Activated T-cell treated with anti-CD3 and anti-CD28 coated beads for 1 hour (primary cell): ENCODE measurements around the gene KBTBD3.

Experiments
- DNase-seq: peaks from one replicate; pipeline ENCODE4 v3.0.0-alpha.2; 2020; ENCODE audit warnings: low read depth

KBTBD3 gene, protein sequence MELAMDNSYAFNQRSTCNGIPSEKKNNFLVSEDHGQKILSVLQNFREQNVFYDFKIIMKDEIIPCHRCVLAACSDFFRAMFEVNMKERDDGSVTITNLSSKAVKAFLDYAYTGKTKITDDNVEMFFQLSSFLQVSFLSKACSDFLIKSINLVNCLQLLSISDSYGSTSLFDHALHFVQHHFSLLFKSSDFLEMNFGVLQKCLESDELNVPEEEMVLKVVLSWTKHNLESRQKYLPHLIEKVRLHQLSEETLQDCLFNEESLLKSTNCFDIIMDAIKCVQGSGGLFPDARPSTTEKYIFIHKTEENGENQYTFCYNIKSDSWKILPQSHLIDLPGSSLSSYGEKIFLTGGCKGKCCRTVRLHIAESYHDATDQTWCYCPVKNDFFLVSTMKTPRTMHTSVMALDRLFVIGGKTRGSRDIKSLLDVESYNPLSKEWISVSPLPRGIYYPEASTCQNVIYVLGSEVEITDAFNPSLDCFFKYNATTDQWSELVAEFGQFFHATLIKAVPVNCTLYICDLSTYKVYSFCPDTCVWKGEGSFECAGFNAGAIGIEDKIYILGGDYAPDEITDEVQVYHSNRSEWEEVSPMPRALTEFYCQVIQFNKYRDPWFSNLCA

DNA sequence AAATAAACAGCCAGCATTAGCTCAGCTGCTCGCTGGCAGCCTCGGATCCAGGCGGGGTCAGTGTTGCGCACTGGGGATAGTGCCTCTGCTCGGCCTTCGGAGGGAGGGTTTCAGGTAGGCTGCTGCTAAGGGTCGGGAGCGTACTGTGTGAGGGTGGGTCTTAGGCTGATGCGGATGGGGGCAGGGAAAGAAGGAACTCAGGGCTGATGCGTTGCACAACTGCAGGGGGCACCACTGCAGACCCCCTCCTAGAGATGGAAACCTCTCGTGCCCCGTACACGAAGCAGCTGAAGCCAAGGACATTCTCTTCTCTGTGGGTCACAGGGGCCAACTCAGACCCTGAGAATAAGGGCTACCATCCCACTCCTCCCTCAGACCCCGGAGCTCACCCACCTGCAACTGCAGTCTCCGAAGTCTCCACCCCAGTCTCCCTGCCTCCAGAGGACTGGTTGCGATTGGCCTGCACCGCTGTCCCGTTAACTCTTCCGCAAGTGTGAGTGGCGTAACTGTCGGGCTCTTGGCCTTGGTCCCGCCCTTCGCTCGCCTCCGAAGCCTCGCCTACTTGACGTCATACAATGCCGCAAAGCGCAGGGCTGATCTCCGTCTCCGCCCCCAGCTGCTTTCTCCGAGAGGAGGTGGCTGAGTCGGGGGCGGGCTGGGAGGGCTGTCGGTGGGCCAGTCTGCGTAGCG, at the start of gene KBTBD3:
KBTBD3 (minus strand) TSS at position 429 of the 690 bp plus-strand sequence. CDS start 18,250 bp downstream, outside the sequence.
- DNase-seq: peak; percentile 94

DNA sequence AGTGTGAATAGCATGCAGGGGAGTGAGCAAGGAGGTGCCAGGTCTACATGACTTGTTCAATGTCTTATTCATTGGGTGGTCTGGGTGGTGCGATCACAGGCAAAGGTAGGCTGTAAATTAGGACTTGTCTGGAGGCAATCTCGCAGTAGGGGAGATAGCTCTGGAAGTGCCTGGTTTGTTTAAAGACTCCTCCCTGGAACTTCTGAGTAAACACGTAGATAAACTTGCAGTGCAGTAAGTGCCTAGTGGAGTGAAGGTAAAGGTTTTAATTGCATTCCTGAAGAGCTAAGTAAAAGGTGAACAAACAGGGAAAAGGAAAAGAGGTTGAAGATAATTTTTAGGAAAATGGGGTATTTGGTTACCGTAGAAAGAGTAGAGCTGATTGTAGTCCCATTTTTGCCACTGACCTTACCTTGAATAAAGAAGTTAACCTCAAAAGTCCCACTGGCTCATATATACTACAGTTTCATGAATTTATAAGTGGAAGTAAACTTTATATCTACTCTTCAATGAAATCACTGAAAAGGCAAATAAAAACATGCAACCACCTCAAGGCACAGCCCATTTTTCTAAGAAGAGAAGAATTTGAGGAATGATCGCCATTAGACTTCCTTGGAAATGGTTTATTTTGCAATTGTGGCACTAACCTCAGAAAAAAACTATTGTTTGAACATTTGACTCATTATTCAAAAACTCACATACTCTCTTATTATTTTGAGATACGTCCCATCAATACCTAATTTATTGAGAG, 44.6 kb upstream of the KBTBD3 start:
- no peak for DNase-seq

DNA sequence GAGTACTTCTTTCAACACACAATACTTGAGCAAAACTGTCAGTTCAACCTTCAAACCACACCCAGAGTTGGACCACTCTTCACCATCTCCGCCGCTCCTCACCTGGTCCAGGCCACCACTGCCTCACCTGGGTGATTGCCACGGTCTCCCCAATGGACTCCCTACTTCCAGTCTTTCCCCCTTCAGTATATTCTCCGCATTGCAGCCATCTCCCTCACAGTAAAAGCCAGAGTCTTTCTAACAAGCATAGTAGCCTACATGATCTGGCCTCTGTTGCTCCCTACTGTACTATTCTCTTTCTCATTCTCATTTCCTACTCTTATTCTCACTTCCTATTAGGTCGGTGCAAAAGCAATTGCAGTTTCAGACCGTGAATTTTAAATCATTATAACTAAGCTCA, 28.8 kb upstream of the KBTBD3 start:
- no peak for DNase-seq

DNA sequence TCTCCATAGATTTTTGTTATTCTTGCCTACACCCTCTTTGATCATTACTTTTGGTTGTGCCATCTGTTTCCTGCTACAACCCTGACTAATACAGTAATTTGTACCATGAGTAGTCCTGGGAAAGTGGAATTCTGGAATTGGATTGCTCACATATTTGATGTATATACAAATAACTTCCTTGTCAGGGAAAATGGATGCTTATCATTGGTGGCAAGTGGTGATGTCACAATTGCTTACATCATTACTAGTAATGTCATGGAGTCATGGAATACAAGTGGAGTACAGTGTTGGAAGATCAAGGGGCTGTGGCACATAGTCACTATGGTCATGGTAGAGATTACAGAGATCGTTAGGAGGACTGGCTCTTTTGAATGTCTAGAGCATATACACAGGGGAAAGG, 24.7 kb upstream of the KBTBD3 start:
- no peak for DNase-seq

DNA sequence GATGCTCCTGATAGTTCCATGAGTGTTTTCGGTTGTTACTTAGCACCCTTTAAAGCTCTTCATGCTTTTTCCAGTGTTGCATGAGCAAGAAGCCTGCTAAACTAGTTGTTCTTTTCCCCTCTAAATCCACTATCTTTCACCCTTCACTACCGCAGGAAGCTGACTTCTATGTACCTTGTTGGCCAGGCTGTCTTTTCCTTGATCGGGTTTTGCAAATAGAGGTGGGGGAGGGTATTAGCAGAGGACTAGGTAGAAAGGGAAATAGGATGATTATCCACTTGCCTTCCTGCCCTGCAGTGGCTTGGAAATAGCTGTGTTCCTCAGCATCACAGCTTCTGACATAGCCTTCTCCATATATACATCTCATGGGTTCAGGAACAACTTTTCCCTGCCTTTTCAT, 24.2 kb upstream of the KBTBD3 start:
- DNase-seq: no peak

DNA sequence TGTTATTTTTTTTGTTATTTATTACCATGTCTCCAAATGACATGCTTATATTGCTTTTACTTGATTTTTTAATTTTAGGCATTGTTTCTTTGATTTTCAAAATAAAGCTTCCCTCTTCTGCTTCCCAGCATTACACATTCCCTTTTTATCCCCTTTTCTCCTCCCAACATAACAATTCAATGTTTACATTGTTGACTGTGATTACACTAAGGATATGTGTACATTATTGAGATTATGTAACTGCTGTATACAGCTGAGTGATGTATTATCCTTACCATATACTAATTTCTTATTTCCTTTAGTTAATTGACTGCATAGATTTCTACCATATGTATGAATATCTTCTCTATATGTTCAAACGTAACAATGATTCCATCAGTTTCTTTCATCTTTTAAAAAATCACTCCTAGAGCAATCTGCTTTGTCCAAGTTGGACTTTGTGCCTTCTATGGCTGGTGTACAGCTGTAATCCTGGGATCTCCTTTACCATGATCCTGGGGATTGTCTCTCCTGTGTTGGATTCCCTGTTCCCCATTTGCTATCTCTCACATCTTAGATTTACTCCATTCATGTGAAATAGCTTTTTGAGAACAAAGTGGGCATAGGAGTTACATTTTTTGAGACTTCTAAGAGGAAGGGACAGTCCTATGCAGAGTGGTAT, 21.9 kb upstream of the KBTBD3 start:
- no peak for DNase-seq

DNA sequence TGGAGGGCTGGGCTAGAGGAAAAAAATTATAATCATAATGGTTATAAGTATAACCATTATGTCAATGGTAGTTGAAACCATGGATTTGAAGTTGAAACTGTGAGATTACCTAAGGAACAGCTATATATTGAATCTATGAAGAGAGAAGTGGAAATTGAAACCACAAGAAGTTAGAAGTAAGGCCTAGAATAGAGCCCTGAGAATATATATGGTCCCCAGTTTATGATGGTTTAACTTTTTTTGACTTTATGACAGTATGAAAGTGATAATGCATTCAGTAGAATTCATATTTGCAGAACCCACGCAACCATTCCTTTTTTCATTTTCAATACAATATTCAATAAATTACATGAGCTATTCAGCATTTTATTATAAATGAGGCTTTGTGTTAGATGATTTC, 15.3 kb upstream of the KBTBD3 start:
- DNase-seq: no peak

DNA sequence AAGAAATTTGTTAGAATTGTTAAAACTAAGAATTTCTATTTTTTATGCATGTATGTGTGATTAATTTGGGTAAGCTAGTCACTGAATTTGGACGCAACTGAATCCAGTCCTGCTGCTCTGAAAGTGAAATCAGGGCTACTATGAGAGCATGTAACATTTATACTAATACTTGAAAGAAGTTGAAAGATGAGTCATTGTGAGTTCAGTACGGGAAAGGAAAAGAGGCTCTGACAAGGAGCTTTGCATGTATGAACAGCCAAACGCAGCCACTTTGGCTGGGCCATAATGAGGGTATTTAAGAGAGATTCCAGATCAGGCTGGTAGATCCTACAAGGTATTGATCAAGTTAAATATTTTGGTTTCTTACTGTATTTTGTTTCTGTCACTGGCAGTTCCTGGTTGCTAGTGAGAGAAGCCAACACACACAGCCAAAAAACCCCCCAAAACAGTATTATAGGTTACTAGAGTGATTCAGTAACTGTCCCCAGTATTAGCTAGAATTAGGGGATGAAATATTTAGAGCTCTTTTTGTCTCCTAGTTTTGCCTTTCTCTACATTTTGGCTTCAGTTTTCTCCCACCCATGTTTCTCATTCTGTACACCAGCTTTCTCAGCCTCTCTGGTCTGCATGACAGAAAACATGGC, 14.5 kb upstream of the KBTBD3 start:
- DNase-seq: no peak

DNA sequence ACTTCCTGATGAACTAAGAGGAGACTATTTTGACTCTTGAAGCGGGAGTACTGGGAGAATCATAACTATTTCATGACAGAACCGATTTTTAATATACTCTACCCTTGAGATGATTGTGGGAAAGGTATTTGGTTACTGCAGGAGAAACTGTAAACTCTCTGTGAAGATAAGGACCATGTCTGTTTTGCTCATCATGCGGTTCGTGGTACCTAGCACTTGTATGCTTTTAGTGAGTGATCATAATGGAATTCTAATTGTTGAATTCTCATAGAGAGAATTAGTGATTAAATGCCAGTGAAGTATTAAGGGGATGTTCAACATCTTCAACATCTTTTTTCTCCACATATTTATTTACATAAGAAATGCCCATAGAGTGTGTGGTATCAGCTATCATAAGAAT, 11.7 kb upstream of the KBTBD3 start:
- no peak for DNase-seq

DNA sequence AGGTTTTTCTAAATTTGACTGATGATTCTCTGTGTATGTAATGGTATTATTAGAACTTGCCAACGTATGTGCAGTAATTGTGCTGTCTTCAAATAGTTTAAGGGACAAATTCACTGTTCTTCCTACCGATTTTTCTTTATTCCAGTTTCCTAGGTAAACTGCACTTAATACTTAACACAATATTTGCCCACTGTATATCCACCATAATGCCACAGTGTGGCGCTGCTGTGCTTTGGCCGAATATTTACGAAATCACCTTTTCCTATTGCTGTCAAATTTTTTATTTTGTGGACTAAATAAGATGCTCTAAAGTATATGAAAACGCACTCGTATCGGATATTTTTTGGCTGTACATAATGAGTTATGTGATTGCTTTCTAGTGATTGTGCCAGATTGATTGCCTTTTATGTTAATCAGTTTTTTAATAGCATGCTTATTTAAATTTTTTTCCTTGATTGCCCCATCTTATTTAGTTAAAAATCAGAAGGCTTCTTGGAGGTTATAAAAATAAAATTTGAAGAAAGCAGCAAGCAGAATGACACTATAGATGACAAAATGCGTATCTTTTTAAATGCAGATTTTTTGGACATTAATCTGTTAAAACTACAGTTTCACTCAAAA, 10.8 kb upstream of the KBTBD3 start:
- peak; percentile 25 for DNase-seq

DNA sequence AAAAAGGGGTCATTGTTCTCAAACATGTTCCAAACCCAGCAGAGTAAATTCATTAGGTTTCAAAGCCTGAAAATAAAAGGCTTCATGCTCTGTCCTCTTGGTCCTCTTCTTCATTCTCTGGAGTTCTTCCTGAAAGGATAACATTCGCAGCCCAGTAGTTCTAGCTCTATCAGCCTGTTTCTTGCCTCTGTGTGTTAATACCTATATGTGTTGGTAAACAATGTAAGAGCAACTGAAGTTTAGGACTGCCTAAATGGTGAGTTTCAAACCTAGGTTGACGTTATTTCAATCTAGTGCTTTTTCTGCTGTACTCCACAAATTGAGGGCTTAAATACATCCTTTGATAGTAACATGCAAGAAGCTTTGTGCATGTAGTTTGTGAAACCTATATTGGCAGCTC, 9.7 kb upstream of the KBTBD3 start:
- no peak for DNase-seq

DNA sequence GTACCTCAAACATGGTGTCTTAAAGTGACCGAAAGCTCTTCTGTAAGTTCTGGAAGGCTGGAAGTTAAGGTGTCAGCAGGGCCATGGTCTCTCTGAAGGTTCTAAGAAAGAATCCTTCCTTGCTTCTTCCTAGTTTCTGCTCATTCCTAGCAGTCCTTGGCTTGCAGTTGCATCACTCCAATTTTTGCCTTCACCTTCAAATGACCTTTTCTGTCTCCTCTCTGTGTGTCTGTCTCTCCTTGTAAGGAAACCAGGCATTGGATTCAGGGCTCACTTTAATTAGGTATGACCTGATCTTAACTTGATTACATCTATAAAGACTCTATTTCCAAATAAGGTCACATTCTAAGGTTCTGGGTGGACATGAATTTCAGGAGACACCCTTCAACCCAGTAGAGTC, 9.0 kb upstream of the KBTBD3 start:
- DNase-seq: no peak

DNA sequence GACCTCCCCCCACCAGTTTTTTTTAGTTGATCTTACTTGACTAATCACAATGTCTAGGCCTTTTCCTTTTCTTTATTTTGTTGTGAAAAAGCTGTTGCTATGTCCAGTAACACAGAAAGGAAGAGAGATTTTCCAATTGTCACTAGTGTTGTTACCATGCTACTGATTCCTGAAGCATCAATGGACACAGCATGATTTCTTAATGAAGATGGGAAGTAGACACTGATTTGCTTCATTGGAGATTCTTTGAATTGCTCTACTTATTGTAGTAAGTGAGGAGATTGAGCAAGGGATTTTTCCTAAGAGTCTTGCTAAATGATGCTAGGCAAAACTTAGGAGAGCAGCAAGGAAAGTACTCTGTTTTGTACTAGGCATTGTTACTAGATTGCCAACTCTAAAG, 4.9 kb upstream of the KBTBD3 start:
- no peak for DNase-seq

DNA sequence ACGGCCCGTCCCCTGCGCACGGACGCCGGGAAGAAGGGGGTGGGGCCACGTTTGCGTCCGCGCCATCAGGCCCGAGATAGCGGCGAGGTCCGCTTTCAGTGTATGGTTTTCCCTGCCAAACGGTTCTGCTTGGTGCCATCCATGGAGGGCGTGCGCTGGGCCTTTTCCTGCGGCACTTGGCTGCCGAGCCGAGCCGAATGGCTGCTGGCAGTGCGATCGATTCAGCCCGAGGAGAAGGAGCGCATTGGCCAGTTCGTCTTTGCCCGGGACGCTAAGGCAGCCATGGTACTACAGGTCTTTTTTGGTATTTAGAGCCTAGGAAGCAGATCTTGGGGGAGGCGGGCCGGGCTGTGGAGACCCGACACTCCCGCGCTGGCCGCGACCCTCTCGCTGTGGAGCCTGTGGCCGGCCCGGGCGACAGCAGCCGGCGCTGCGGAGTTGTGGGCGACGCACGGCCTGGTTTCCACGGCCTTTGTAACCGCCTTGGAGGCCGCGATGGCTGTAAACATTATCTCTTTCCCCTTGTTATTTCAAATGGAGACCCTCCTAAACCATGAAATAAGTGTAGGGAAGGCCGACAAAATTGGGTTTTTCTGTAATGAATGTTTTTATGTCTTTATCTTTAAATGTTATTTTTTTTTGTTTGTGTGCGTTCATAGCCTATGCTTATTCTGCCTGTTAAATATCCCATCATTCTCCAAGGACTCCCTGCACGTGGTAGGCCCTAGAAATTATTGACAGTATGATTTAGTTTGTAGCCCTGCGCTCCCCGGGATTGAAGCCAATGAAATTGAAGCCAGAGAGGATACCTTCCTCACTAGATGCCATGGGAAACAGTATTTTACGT, 685 bp upstream of the KBTBD3 start, which contains the start of gene AASDHPPT:
AASDHPPT (plus strand) TSS at position 54 of the 847 bp plus-strand sequence; CDS start at position 103, 49 bp downstream.
- no peak for DNase-seq

DNA sequence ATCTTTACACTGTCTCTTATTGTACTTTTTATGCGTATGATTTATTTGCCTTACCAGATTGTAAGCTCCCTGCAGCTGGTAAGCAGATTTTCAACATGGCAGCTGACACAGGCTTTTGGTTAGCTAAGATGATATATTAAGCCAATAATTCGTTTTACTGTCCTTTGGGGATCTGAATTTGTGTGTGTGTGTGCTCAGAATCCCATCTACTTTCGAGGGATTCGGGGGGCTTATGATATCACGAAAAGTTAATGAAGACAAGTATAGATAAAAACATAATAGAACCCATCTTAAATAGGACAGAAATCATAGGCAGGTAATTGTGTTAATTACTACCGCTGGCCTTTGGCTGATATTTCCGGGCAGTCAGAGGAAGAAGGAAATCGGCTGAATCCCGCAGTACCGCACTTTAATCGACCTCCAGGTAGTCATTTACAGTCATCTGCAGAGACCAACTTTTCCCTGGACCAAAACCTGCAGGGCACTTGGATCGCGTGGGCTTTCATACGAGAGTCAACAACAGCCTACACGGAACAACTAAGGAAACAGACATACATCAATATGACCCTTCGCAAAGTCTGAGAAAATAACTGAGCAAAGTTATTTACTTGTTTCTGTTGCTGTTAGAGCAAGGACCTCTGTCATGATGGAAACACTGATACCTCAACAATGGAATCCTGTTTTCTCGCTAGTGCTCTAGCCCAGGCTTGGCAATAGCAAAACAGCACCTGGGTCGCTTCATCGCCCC, 802 bp downstream of the KBTBD3 start:
- no peak for DNase-seq

DNA sequence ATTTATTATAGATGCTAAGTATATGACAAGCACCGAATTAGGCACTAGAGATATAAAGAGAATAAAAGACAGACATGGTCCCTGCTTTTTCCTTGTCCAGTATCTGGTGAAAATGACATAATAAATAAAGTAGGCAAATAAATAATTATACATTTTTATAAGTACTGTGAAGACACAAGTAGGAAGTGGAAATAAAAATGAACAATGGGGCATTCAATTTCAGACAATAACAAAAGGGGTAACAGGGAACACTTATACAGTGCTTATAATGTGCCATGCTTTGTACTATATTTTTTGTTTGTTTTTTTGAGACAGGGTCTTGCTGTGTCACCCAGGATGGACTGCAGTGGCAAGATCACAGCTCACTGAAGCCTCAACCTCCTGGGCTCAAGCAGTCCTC, 4.3 kb downstream of the KBTBD3 start:
- no peak for DNase-seq

DNA sequence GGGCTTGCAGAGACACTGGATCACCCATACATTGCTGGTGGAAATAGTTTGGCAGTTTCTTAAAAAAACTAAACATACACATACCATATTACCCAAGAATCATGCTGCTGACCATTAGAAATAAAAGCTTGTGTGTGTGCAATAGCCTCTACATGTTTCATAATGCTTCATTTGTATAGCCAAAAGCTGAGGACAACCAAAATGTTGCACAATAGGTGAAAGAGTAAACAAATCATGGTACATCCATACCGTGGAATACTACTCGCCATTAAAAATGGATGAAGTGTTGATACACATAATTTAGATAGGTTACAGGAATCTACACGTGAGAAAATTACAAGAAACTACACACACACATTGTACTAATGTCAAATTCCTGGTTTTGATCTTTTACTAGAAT, 6.5 kb downstream of the KBTBD3 start:
- DNase-seq: no peak

DNA sequence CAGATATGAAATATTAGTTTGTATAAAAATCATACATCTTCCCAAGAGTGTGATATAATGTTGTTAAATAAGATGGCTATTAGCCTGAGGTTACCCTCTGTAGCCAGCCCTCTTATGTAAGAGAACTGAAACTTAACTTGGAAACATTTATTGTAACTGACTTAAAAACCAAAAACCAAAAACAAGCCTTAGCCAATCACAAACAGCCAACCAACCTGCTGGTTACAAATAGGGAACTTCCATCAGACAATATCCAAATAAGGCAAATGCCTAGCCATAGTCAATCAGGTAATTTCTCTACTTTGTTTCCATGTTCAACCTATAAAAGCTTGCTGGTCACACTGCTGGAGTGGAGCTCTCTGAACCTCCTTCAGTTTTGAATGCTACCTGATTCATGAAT, 14.1 kb downstream of the KBTBD3 start:
- DNase-seq: no peak
